Loucy (cell line): ENCODE measurements around the gene OPA3.

Source experiments
- CTCF ChIP-seq: fragments of 200-600 bp; sonication (generic); conservative IDR thresholded peaks from 2 replicates; pipeline ENCODE4 v1.5.1; 2014; ENCODE audit warnings: mild to moderate bottlenecking, antibody characterized with exemption, low read length
- EZH2phosphoT487 ChIP-seq: fragments of 200-600 bp; IDR thresholded peaks from 2 replicates; pipeline ENCODE4 v1.6.1; 2018; ENCODE audit warnings: antibody characterized with exemption, mild to moderate bottlenecking, moderate library complexity, borderline replicate concordance

DNA sequence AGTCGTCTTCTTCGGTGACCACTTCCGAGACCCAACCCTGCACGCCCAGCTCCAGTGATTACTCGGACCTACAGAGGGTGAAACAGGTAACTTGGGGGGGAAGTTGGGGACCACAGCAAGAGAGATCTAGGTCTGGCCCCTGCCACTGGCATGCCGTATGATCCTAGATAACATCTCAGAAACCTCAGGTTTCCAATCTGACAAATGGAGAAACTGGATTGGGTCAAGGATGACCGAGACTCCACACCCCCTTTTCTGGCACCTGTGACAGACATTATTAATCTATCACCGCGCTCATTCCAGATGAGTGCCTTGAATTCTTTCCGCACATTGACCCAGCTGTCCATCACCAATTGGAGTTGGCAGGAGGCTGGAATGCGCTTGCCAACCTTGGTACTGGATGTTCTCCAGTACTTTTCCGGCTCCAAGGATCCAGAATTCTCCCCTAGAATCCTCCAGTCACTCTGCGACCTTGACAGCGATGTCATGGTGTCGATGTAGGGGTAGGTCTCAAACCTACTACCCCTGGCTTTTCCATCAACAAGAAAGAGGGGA is 60.0 kb downstream of the OPA3 start:
- no peak for TF ChIP-seq CTCF
- no peak for TF ChIP-seq EZH2phosphoT487
